Nephron (organoid): ENCODE results near the gene LAMA2.
A peak's percentile ranks its signal among the peaks of the same experiment; 100 is the strongest.
"Not testable (repeated sequence)": the region's sequence is repeated elsewhere in the genome, so short reads cannot be mapped to it uniquely, and the experiment has no call there.

Experiments used
- H3K27ac Mint-ChIP-seq, 3 experiments: 2 replicates each; pipeline ENCODE4 v1.8.0; 2020; ENCODE audit warnings: mixed read lengths in 3 of 3, mild to moderate bottlenecking in 2 of 3, moderate library complexity in 1 of 3
- H3K27me3 Mint-ChIP-seq: 2 replicates; pipeline ENCODE4 v1.8.0; 2021; ENCODE audit warnings: low read depth, mild to moderate bottlenecking, moderate library complexity, mixed read lengths
- H3K36me3 Mint-ChIP-seq: 2 replicates; pipeline ENCODE4 v1.8.0; 2020; ENCODE audit warnings: low read depth, mixed read lengths
- H3K4me1 Mint-ChIP-seq: 2 replicates; pipeline ENCODE4 v1.8.0; 2020; ENCODE audit warnings: mixed read lengths
- H3K4me3 Mint-ChIP-seq, 3 experiments: 2 replicates each; pipeline ENCODE4 v1.8.0; 2020; ENCODE audit warnings: mild to moderate bottlenecking in 3 of 3, mixed read lengths in 3 of 3, moderate library complexity in 2 of 3
- H3K9me3 Mint-ChIP-seq: 2 replicates; pipeline ENCODE4 v1.8.0; 2020; ENCODE audit warnings: mixed read lengths
- TF ChIP-seq, protein P1 (sequence below), 3 experiments: fragments of 200-600 bp; sonication (generic); IDR thresholded peaks; one replicate each; pipeline ENCODE4 v1.5.0; 2021; ENCODE audit warnings: antibody characterized with exemption in 3 of 3; ENCODE audit not compliant: unreplicated experiment in 3 of 3

Gene LAMA2

DNA sequence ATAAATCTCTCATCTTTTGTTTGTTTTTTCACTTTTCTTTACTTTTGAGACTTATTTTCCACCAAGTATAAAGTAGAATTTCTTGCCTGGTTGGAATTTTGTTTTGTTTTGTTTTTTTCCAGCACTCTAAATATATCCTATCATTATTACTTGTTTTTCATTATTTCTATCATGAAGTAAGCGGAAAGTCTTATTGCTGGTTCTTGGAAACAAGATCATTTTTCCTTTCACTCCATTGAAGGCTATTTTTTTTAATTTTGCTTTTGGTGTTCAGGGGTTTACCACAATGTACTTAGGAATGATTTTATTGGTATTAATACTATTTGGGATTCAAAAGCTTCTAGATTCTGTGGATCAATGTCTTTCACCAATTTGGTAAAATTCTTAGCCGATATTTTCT lies 190.1 kb downstream of the LAMA2 start:
- H3K27ac Mint-ChIP-seq, result no peak overlapping the region
- no peak overlapping the region for H3K4me3 Mint-ChIP-seq

DNA sequence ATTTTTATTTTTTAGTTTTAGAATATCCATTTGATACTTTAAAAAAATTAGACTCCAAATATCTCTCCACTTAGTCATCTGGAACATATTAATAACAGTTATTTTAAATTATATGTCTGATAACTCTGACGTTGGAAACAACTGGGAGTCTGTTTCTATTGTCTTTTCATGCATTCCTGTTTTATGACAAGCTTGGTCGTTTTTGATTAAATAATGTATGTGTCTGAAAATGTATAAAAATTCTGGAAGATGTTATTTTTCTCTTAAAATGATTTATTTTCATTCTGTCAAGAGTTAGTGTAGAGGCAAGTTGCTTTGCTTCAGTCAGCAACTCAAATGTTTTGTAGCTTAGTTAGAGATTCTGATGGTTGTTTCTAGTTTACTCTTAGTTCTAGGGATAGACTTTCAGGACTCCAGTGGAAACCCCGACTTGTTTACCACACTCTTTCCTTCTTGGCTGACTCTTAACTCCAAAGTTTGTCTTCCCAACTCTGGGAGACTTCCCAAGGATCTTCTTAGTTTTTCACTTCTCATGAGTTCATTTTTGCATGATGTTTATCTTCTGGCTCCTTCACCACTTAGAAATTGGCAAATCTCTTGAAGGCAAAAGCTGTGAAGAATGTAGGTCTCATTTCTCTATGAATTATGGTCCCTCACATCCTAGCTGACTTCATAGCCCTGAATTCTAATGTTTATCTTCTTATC lies 190.9 kb downstream of the LAMA2 start:
- Mint-ChIP-seq H3K4me3 (no peak overlapping the region), H3K9me3 (no peaks in the 10 kb centered on the region), H3K4me1 (peaks cover 4% of the 10 kb centered on the region)

More for the DNA sequence above, 190.1 kb downstream of the LAMA2 start:
- no peaks in the 10 kb centered on the region for H3K36me3 Mint-ChIP-seq
- H3K4me1 Mint-ChIP-seq, result peaks cover 4% of the 10 kb centered on the region
- H3K27me3 Mint-ChIP-seq, result no peaks in the 10 kb centered on the region
- TF ChIP-seq, protein P1, sequence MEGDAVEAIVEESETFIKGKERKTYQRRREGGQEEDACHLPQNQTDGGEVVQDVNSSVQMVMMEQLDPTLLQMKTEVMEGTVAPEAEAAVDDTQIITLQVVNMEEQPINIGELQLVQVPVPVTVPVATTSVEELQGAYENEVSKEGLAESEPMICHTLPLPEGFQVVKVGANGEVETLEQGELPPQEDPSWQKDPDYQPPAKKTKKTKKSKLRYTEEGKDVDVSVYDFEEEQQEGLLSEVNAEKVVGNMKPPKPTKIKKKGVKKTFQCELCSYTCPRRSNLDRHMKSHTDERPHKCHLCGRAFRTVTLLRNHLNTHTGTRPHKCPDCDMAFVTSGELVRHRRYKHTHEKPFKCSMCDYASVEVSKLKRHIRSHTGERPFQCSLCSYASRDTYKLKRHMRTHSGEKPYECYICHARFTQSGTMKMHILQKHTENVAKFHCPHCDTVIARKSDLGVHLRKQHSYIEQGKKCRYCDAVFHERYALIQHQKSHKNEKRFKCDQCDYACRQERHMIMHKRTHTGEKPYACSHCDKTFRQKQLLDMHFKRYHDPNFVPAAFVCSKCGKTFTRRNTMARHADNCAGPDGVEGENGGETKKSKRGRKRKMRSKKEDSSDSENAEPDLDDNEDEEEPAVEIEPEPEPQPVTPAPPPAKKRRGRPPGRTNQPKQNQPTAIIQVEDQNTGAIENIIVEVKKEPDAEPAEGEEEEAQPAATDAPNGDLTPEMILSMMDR (IDR thresholded peaks at IDR 0.05; ENCODE audit: unreplicated experiment in 3 of 3), result no peak
- no peaks in the 10 kb centered on the region for H3K9me3 Mint-ChIP-seq

DNA sequence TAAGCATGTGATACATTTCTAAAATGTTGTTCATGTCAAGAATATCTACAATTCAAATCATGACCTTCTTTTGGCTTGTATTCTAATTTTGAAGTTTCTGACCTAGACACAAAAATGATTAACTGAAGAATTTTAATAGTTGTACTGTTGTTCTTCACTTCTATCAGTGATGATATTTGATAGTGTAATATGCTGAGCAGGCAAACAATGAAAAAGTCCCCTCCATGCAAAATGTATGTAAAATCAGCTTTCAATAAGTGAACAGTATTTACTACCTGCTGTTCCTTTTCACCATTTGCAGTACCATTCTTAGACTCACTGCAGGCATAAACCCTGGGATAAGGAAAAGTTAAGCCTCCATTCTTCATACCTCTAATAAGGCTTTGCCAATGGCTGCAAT lies 201.5 kb downstream of the LAMA2 start:
- no peaks in the 10 kb centered on the region for H3K27me3 Mint-ChIP-seq
- H3K9me3 Mint-ChIP-seq, result peaks cover 6% of the 10 kb centered on the region
- H3K36me3 Mint-ChIP-seq, result peaks cover 4% of the 10 kb centered on the region
- no peak overlapping the region for H3K27ac Mint-ChIP-seq
- no peak overlapping the region for H3K4me3 Mint-ChIP-seq
- TF ChIP-seq, protein P1 (IDR thresholded peaks at IDR 0.05; ENCODE audit: unreplicated experiment in 3 of 3), result no peak
- no peaks in the 10 kb centered on the region for H3K4me1 Mint-ChIP-seq

More for the DNA sequence above, 190.9 kb downstream of the LAMA2 start:
- peak overlapping the region in 1 of 3 experiments; percentile 7 for H3K27ac Mint-ChIP-seq
- no peaks in the 10 kb centered on the region for H3K27me3 Mint-ChIP-seq
- TF ChIP-seq, protein P1 (IDR thresholded peaks at IDR 0.05; ENCODE audit: unreplicated experiment in 3 of 3), result no peak
- no peaks in the 10 kb centered on the region for H3K36me3 Mint-ChIP-seq

DNA sequence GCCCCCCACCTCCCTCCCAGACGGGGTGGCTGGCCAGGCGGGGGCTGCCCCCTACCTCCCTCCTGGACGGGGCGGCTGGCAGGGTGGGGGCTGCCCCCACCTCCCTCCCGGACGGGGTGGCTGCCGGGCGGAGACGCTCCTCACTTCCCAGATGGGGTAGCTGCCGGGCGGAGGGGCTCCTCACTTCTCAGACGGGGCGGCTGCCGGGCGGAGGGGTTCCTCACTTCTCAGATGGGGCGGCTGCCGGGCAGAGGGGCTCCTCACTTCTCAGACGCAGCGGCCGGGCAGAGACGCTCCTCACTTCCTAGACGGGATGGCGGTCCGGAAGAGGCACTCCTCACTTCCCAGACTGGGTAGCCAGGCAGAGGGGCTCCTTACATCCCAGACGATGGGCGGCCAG lies 205.5 kb downstream of the LAMA2 start:
- H3K27me3 Mint-ChIP-seq, H3K4me3 Mint-ChIP-seq, H3K27ac Mint-ChIP-seq, H3K4me1 Mint-ChIP-seq, H3K9me3 Mint-ChIP-seq, H3K36me3 Mint-ChIP-seq: not testable (repeated sequence)

DNA sequence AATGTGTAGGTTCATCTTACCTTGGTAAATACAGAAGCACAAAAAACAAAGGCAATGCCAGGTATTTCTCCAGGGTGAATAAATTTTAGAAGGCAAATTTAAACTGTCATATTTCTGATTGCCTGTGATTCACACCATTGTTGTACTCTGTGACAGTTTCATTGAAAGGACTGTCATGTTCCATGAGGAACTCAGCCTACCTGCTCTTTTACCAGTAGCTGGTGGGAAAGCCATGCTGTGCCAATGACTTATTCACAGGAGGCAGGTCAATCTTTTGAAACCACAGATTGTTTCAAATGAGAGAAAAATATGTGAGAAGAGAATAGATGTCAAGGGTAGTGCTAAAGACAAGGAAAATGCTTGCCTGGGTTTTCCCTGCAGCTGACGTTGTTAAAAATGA lies 206.4 kb downstream of the LAMA2 start:
- H3K27ac Mint-ChIP-seq, result no peak overlapping the region
- peaks cover 4% of the 10 kb centered on the region for H3K36me3 Mint-ChIP-seq
- H3K9me3 Mint-ChIP-seq, result peaks cover 6% of the 10 kb centered on the region
- peaks cover 3% of the 10 kb centered on the region for H3K4me1 Mint-ChIP-seq
- no peak overlapping the region for H3K4me3 Mint-ChIP-seq
- TF ChIP-seq, protein P1 (IDR thresholded peaks at IDR 0.05; ENCODE audit: unreplicated experiment in 3 of 3), result no peak
- no peaks in the 10 kb centered on the region for H3K27me3 Mint-ChIP-seq

DNA sequence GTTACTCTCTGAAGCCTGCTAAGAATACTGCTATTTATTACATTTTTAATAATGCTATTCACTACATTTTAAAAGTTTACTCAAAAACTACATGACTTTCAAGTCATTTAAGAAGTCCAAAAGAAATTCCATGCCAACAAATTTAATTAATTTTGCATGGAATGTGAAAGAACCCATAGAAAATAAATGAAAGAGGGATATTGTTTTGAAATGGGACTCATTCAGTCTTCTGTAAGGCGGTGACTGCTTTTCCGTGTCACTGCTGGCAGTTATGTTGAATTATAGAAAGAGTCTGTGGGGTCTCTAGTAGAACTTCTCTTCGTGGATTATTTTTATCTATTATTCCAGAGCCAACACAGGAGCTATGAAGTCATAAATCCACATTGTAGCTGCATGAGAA lies 211.2 kb downstream of the LAMA2 start:
- Mint-ChIP-seq H3K27me3 (no peaks in the 10 kb centered on the region), H3K4me3 (no peak overlapping the region)

More for the DNA sequence above, 211.2 kb downstream of the LAMA2 start:
- Mint-ChIP-seq H3K27ac (no peak overlapping the region), H3K36me3 (no peaks in the 10 kb centered on the region), H3K4me1 (peaks cover 5% of the 10 kb centered on the region), H3K9me3 (peaks cover 3% of the 10 kb centered on the region)
- TF ChIP-seq, protein P1 (IDR thresholded peaks at IDR 0.05; ENCODE audit: unreplicated experiment in 3 of 3), result no peak
